ENCODE data around the gene CLRN1. TPM values are rescaled to one million over a fixed set of nuclear protein-coding genes. Genes with fewer than 3 reads are reported as not detected.
"Not testable (repeated sequence)": the region's sequence is repeated elsewhere in the genome, so short reads cannot be mapped to it uniquely, and the experiment has no call there.

CLRN1 gene
- total RNA-seq, 1 donor from 2014 or later = not detected

GRCh38 chr3:150989208-150989607 is 16.7 kb upstream of the CLRN1 start:
- Histone ChIP-seq H3K36me3 (ENCODE audit: control insufficient read depth, insufficient read depth, low read length) (no peaks in the 10 kb centered on the region), H3K4me3 (ENCODE audit: low read depth, low read length) (no peak overlapping the region), H3K27me3 (ENCODE audit: control insufficient read depth, insufficient read depth, low read length) (no peaks in the 10 kb centered on the region)
- DNase-seq (ENCODE audit: low read depth) = no peak
- TF ChIP-seq CTCF (IDR thresholded peaks at IDR 0.05; ENCODE audit: insufficient read depth, low read length, poor library complexity, severe bottlenecking) = no peak

GRCh38 chr3:150988395-150988794 is 15.9 kb upstream of the CLRN1 start:
- DNase-seq (ENCODE audit: low read depth); H3K36me3 ChIP-seq (ENCODE audit: control insufficient read depth, insufficient read depth, low read length); H3K27me3 ChIP-seq (ENCODE audit: control insufficient read depth, insufficient read depth, low read length); H3K4me3 ChIP-seq (ENCODE audit: low read depth, low read length): not testable (repeated sequence)

GRCh38 chr3:150985711-150986110 is 13.2 kb upstream of the CLRN1 start:
- DNase-seq (ENCODE audit: low read depth) = no peak
- H3K36me3 ChIP-seq (ENCODE audit: control insufficient read depth, insufficient read depth, low read length) = no peaks in the 10 kb centered on the region
- no peaks in the 10 kb centered on the region for H3K27me3 ChIP-seq (ENCODE audit: control insufficient read depth, insufficient read depth, low read length)
- TF ChIP-seq CTCF (IDR thresholded peaks at IDR 0.05; ENCODE audit: insufficient read depth, low read length, poor library complexity, severe bottlenecking) = no peak
- H3K4me3 ChIP-seq (ENCODE audit: low read depth, low read length) = no peak overlapping the region

- Histone ChIP-seq H3K27me3 (ENCODE audit: control insufficient read depth, insufficient read depth, low read length) (no peaks in the 10 kb centered on the region), H3K4me3 (ENCODE audit: low read depth, low read length) (no peak overlapping the region), H3K36me3 (ENCODE audit: control insufficient read depth, insufficient read depth, low read length) (no peaks in the 10 kb centered on the region)
- TF ChIP-seq CTCF (IDR thresholded peaks at IDR 0.05; ENCODE audit: insufficient read depth, low read length, poor library complexity, severe bottlenecking) = no peak
- no peak for DNase-seq (ENCODE audit: low read depth)
Measured at GRCh38 chr3:150984066-150984465, 11.5 kb upstream of the CLRN1 start.

GRCh38 chr3:150978566-150979148 is 6.1 kb upstream of the CLRN1 start:
- Histone ChIP-seq H3K27me3 (ENCODE audit: control insufficient read depth, insufficient read depth, low read length) (no peaks in the 10 kb centered on the region), H3K4me3 (ENCODE audit: low read depth, low read length) (no peak overlapping the region)

GRCh38 chr3:150975992-150976368 is 3.5 kb upstream of the CLRN1 start:
- no peaks in the 10 kb centered on the region for H3K27me3 ChIP-seq (ENCODE audit: control insufficient read depth, insufficient read depth, low read length)
- no peaks in the 10 kb centered on the region for H3K36me3 ChIP-seq (ENCODE audit: control insufficient read depth, insufficient read depth, low read length)
- DNase-seq (ENCODE audit: low read depth) = no peak

More at GRCh38 chr3:150978566-150979148, 6.1 kb upstream of the CLRN1 start:
- no peaks in the 10 kb centered on the region for H3K36me3 ChIP-seq (ENCODE audit: control insufficient read depth, insufficient read depth, low read length)
- no peak for TF ChIP-seq CTCF (IDR thresholded peaks at IDR 0.05; ENCODE audit: insufficient read depth, low read length, poor library complexity, severe bottlenecking)
- no peak for DNase-seq (ENCODE audit: low read depth)

More at GRCh38 chr3:150975992-150976368, 3.5 kb upstream of the CLRN1 start:
- no peak for TF ChIP-seq CTCF (IDR thresholded peaks at IDR 0.05; ENCODE audit: insufficient read depth, low read length, poor library complexity, severe bottlenecking)
- H3K4me3 ChIP-seq (ENCODE audit: low read depth, low read length) = no peak overlapping the region
